Measurements from ENCODE around the gene TECTB. TPM values are rescaled to one million over a fixed set of nuclear protein-coding genes. Genes with fewer than 3 reads are reported as not detected.

Gene TECTB
- total RNA-seq (0.05 TPM), polyA plus RNA-seq (0.21 TPM)
- long read RNA-seq, donor 1 = 0 reads
- long read RNA-seq, donor 2 = 0 reads
- long read RNA-seq, donor 3 = 0 reads
- long read RNA-seq, donor 4 = 0 reads
- long read RNA-seq, donor 5 = 0 reads
- long read RNA-seq, donor 6 = 0 reads
- long read RNA-seq, donor 7 = 0 reads
- long read RNA-seq, donor 8 = 0 reads
- long read RNA-seq, donor 9 = 0 reads
- long read RNA-seq, donor 10 = 0 reads

GRCh38 chr10:112283100-112283499 is at the start of gene TECTB:
Gene TECTB, plus strand, starts transcription at chr10:112283400. Its CDS starts 335 bp downstream, at chr10:112283735.
- H3K4me3 ChIP-seq (ENCODE audit: low read length in 2 of 2) = no peak within 1 kb of the TSS
- no peak within 1 kb of the TSS for H3K27ac ChIP-seq (ENCODE audit: low read depth in 1 of 2, low read length in 1 of 2)
- H3K36me3 ChIP-seq (ENCODE audit: control insufficient read depth in 2 of 2, insufficient read depth in 2 of 2, low read length in 1 of 2) = no peaks in the 10 kb centered on the region
- 91% methylated on average over 6 of the region's 6 CpGs for whole genome bisulfite sequencing
- no peaks in the 10 kb centered on the region for H3K4me1 ChIP-seq (ENCODE audit: control insufficient read depth in 2 of 2, insufficient read depth in 2 of 2, low read length in 2 of 2)
- no peaks in the 10 kb centered on the region for H3K27me3 ChIP-seq (ENCODE audit: control insufficient read depth in 2 of 2, insufficient read depth in 1 of 2, low read length in 1 of 2)
- H3K9me3 ChIP-seq (ENCODE audit: control insufficient read depth in 2 of 2, insufficient read depth in 1 of 2, low read length in 1 of 2) = no peaks in the 10 kb centered on the region
- DNase-seq (ENCODE audit: low read depth in 6 of 9, low spot score in 9 of 9) = no peak

GRCh38 chr10:112235141-112235540 is 48.1 kb upstream of the TECTB start:
- DNase-seq (ENCODE audit: low read depth in 6 of 9, low spot score in 9 of 9) = no peak
- WGBS = 83% methylated on average over 7 of the region's 7 CpGs
- no peaks in the 10 kb centered on the region for H3K36me3 ChIP-seq (ENCODE audit: control insufficient read depth in 2 of 2, insufficient read depth in 2 of 2, low read length in 1 of 2)
- H3K27me3 ChIP-seq (ENCODE audit: control insufficient read depth in 2 of 2, insufficient read depth in 1 of 2, low read length in 1 of 2) = no peaks in the 10 kb centered on the region
- H3K4me1 ChIP-seq (ENCODE audit: control insufficient read depth in 2 of 2, insufficient read depth in 2 of 2, low read length in 2 of 2) = no peaks in the 10 kb centered on the region
- H3K4me3 ChIP-seq (ENCODE audit: low read length in 2 of 2) = no peak overlapping the region
- no peak overlapping the region for H3K27ac ChIP-seq (ENCODE audit: low read depth in 1 of 2, low read length in 1 of 2)
- peaks cover 0 to 10% of the 10 kb centered on the region in 2 donors for H3K9me3 ChIP-seq (ENCODE audit: control insufficient read depth in 2 of 2, insufficient read depth in 1 of 2, low read length in 1 of 2)

- Histone ChIP-seq H3K9me3 (ENCODE audit: control insufficient read depth in 2 of 2, insufficient read depth in 1 of 2, low read length in 1 of 2) (peaks cover 2 to 17% of the 10 kb centered on the region in 2 donors), H3K4me3 (ENCODE audit: low read length in 2 of 2) (no peak overlapping the region), H3K27ac (ENCODE audit: low read depth in 1 of 2, low read length in 1 of 2) (no peak overlapping the region), H3K36me3 (ENCODE audit: control insufficient read depth in 2 of 2, insufficient read depth in 2 of 2, low read length in 1 of 2) (no peaks in the 10 kb centered on the region), H3K4me1 (ENCODE audit: control insufficient read depth in 2 of 2, insufficient read depth in 2 of 2, low read length in 2 of 2) (no peaks in the 10 kb centered on the region), H3K27me3 (ENCODE audit: control insufficient read depth in 2 of 2, insufficient read depth in 1 of 2, low read length in 1 of 2) (no peaks in the 10 kb centered on the region)
- WGBS = 71% methylated on average over 4 of the region's 4 CpGs
- DNase-seq (ENCODE audit: low read depth in 6 of 9, low spot score in 9 of 9) = no peak
These were observed 47.3 kb upstream of the TECTB start for GRCh38 chr10:112235920-112236319.

DNA sequence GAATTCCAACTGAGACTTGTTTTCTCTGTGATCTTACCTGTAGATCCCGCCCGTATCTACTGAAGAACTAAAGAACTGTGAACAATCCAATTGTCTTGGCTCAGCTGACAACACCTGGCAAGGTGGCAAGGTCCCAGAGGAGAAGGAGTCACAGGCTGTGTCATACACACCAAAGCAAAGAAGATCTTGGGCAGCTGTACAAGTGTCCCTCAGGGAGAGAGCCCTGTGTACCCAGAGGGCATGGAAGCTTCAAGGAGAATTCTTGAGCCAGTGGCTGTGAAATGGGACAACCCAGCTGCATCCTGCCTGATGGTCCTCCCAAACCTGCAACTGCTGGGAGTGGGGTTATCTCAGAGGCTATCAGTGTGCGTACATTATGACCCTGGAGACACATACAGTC is 46.7 kb upstream of the TECTB start:
- Histone ChIP-seq H3K27ac (ENCODE audit: low read depth in 1 of 2, low read length in 1 of 2) (no peak overlapping the region), H3K4me3 (ENCODE audit: low read length in 2 of 2) (no peak overlapping the region), H3K9me3 (ENCODE audit: control insufficient read depth in 2 of 2, insufficient read depth in 1 of 2, low read length in 1 of 2) (peaks cover 2 to 17% of the 10 kb centered on the region in 2 donors), H3K27me3 (ENCODE audit: control insufficient read depth in 2 of 2, insufficient read depth in 1 of 2, low read length in 1 of 2) (no peaks in the 10 kb centered on the region), H3K4me1 (ENCODE audit: control insufficient read depth in 2 of 2, insufficient read depth in 2 of 2, low read length in 2 of 2) (no peaks in the 10 kb centered on the region), H3K36me3 (ENCODE audit: control insufficient read depth in 2 of 2, insufficient read depth in 2 of 2, low read length in 1 of 2) (no peaks in the 10 kb centered on the region)
- WGBS = 96% methylated on average over 3 of the region's 3 CpGs
- no peak for DNase-seq (ENCODE audit: low read depth in 6 of 9, low spot score in 9 of 9)

GRCh38 chr10:112239347-112239746 is 43.9 kb upstream of the TECTB start:
- Histone ChIP-seq H3K36me3 (ENCODE audit: control insufficient read depth in 2 of 2, insufficient read depth in 2 of 2, low read length in 1 of 2) (no peaks in the 10 kb centered on the region), H3K9me3 (ENCODE audit: control insufficient read depth in 2 of 2, insufficient read depth in 1 of 2, low read length in 1 of 2) (peaks cover 2 to 19% of the 10 kb centered on the region in 2 donors), H3K27ac (ENCODE audit: low read depth in 1 of 2, low read length in 1 of 2) (no peak overlapping the region), H3K4me3 (ENCODE audit: low read length in 2 of 2) (no peak overlapping the region), H3K4me1 (ENCODE audit: control insufficient read depth in 2 of 2, insufficient read depth in 2 of 2, low read length in 2 of 2) (no peaks in the 10 kb centered on the region), H3K27me3 (ENCODE audit: control insufficient read depth in 2 of 2, insufficient read depth in 1 of 2, low read length in 1 of 2) (no peaks in the 10 kb centered on the region)
- no peak for DNase-seq (ENCODE audit: low read depth in 6 of 9, low spot score in 9 of 9)
- WGBS = 98% methylated on average over 5 of the region's 5 CpGs

DNA sequence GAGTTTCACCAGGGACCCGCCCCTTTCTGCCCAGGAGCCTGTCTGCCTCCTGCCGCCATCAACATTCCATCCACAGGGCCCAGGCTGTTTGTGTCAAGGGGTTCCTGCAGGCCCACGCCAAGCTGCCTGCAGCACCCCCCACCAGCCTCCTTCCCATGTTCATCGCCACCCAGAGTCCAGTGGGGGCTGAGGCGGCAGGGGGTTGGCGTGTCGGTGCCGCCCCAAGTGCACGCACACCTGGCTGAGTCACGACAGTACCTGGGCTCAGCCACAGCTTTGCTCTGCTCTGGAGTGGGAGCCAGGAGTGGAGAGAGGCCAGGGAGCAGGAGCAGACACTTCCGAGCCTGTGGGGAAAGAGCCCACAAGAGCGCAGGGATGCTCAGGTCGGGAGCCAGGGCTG is 42.8 kb upstream of the TECTB start:
- no peak overlapping the region for H3K27ac ChIP-seq (ENCODE audit: low read depth in 1 of 2, low read length in 1 of 2)
- no peak overlapping the region for H3K4me3 ChIP-seq (ENCODE audit: low read length in 2 of 2)
- no peak for DNase-seq (ENCODE audit: low read depth in 6 of 9, low spot score in 9 of 9)
- peaks cover 2 to 19% of the 10 kb centered on the region in 2 donors for H3K9me3 ChIP-seq (ENCODE audit: control insufficient read depth in 2 of 2, insufficient read depth in 1 of 2, low read length in 1 of 2)
- no peaks in the 10 kb centered on the region for H3K27me3 ChIP-seq (ENCODE audit: control insufficient read depth in 2 of 2, insufficient read depth in 1 of 2, low read length in 1 of 2)
- 93% methylated on average over 13 of the region's 13 CpGs for WGBS
- H3K4me1 ChIP-seq (ENCODE audit: control insufficient read depth in 2 of 2, insufficient read depth in 2 of 2, low read length in 2 of 2) = no peaks in the 10 kb centered on the region
- H3K36me3 ChIP-seq (ENCODE audit: control insufficient read depth in 2 of 2, insufficient read depth in 2 of 2, low read length in 1 of 2) = no peaks in the 10 kb centered on the region

DNA sequence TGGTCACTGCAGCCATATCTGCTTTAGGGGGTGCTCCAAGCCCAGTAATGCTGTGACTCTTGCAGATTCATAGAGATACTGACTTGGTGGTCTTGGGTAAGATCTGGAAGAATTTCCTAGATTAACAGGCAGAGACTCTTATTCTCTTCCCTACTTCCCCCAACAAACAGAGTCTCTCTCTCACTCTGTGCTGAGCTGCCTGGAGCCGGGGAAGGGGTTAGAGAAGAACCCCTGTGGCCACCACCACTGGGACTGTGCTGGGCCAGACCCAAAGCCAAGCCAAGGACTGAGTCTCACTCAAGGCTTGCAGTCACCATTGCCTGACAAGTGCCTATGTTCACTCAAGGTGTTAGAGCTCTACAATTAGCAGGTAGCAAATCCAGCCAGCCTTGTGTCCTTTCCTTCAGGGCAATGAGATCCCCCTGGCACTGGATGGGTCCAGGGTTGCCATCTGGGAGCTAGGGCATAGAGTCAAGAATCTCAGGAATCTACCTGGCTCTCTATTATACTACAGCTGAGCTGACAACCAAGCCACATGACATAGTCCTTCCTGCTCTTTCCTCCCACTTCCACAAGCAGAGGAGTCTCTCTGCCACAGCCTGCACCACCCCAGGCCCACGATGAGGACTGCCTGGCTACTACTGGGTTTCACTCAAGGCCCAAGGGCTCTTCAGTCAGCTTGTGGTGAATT is 41.4 kb upstream of the TECTB start:
- H3K9me3 ChIP-seq (ENCODE audit: control insufficient read depth in 2 of 2, insufficient read depth in 1 of 2, low read length in 1 of 2) = peaks cover 2 to 19% of the 10 kb centered on the region in 2 donors
- WGBS = 71% methylated on average over 2 of the region's 2 CpGs
- no peak overlapping the region for H3K27ac ChIP-seq (ENCODE audit: low read depth in 1 of 2, low read length in 1 of 2)
- H3K27me3 ChIP-seq (ENCODE audit: control insufficient read depth in 2 of 2, insufficient read depth in 1 of 2, low read length in 1 of 2) = no peaks in the 10 kb centered on the region
- H3K4me3 ChIP-seq (ENCODE audit: low read length in 2 of 2) = no peak overlapping the region
- DNase-seq (ENCODE audit: low read depth in 6 of 9, low spot score in 9 of 9) = no peak
- no peaks in the 10 kb centered on the region for H3K36me3 ChIP-seq (ENCODE audit: control insufficient read depth in 2 of 2, insufficient read depth in 2 of 2, low read length in 1 of 2)
- no peaks in the 10 kb centered on the region for H3K4me1 ChIP-seq (ENCODE audit: control insufficient read depth in 2 of 2, insufficient read depth in 2 of 2, low read length in 2 of 2)

DNA sequence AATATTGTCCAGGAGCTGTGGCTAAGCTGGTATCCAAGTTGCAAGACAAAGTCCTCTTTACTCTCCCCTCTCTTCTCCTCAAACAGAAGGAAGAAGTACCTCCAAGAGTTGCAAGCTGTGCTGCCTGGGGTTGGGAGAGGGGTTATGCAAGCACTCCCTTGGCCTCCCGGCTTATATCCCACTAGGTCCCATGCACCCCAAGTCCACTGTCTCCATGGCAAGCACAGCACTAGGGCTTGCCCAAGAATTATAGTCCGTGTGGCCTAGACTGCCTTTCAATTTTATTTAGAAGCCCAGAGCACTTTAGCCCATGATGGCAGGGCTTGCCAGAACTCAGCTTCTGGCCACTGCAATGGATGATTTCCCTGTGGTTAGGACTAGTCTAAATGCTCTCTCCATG is 40.4 kb upstream of the TECTB start:
- peaks cover 2 to 19% of the 10 kb centered on the region in 2 donors for H3K9me3 ChIP-seq (ENCODE audit: control insufficient read depth in 2 of 2, insufficient read depth in 1 of 2, low read length in 1 of 2)
- no peaks in the 10 kb centered on the region for H3K27me3 ChIP-seq (ENCODE audit: control insufficient read depth in 2 of 2, insufficient read depth in 1 of 2, low read length in 1 of 2)
- no peak overlapping the region for H3K27ac ChIP-seq (ENCODE audit: low read depth in 1 of 2, low read length in 1 of 2)
- no peak for DNase-seq (ENCODE audit: low read depth in 6 of 9, low spot score in 9 of 9)
- no peak overlapping the region for H3K4me3 ChIP-seq (ENCODE audit: low read length in 2 of 2)
- H3K36me3 ChIP-seq (ENCODE audit: control insufficient read depth in 2 of 2, insufficient read depth in 2 of 2, low read length in 1 of 2) = no peaks in the 10 kb centered on the region
- H3K4me1 ChIP-seq (ENCODE audit: control insufficient read depth in 2 of 2, insufficient read depth in 2 of 2, low read length in 2 of 2) = no peaks in the 10 kb centered on the region
- WGBS = 96% methylated on average over 2 of the region's 2 CpGs

DNA sequence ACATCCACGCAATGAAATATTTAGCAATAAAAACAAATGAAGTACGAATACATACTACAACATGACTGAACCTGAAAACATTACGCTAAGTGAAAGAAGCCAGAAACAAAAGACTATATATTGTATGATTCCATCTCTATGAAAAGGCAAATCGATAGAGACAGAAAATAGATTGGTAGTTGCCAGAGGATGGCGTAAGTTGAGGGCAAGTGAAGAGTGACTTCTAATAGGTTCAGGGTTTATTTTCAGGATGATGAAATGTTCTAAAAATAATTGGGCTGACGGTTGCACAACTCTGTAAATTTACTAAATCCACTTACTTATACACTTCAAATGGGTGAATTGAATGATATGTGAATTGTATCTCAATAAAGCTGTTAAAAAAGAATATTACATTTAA is 39.5 kb upstream of the TECTB start:
- DNase-seq (ENCODE audit: low read depth in 6 of 9, low spot score in 9 of 9) = no peak
- peaks cover 2 to 19% of the 10 kb centered on the region in 2 donors for H3K9me3 ChIP-seq (ENCODE audit: control insufficient read depth in 2 of 2, insufficient read depth in 1 of 2, low read length in 1 of 2)
- WGBS = 95% methylated on average over 6 of the region's 6 CpGs

More for the DNA sequence above, 39.5 kb upstream of the TECTB start:
- Histone ChIP-seq H3K4me1 (ENCODE audit: control insufficient read depth in 2 of 2, insufficient read depth in 2 of 2, low read length in 2 of 2) (no peaks in the 10 kb centered on the region), H3K36me3 (ENCODE audit: control insufficient read depth in 2 of 2, insufficient read depth in 2 of 2, low read length in 1 of 2) (no peaks in the 10 kb centered on the region), H3K4me3 (ENCODE audit: low read length in 2 of 2) (no peak overlapping the region), H3K27ac (ENCODE audit: low read depth in 1 of 2, low read length in 1 of 2) (no peak overlapping the region), H3K27me3 (ENCODE audit: control insufficient read depth in 2 of 2, insufficient read depth in 1 of 2, low read length in 1 of 2) (no peaks in the 10 kb centered on the region)
